Activated CD8-positive, alpha-beta memory T cell treated with anti-CD3 and anti-CD28 coated beads for 24 hours (primary cell): ENCODE measurements around the gene IFI44.
A peak's percentile ranks its signal among the peaks of the same experiment; 100 is the strongest.

Experiments
- DNase-seq: peaks from one replicate; pipeline ENCODE4 v3.0.0-alpha.2; 2020

IFI44 gene

GRCh38 chr1:78649628-78650027 is at the start of gene IFI44:
IFI44 (plus strand) TSS chr1:78649831; CDS start chr1:78650196, 365 bp downstream.
- peak; percentile 74 for DNase-seq

- no peak for DNase-seq
Measured at GRCh38 chr1:78601068-78601467, 48.6 kb upstream of the IFI44 start.

GRCh38 chr1:78603206-78603605 is 46.4 kb upstream of the IFI44 start:
- DNase-seq: no peak

GRCh38 chr1:78604643-78605042 is 45.0 kb upstream of the IFI44 start:
- no peak for DNase-seq

- no peak for DNase-seq
Measured at GRCh38 chr1:78606274-78606673, 43.4 kb upstream of the IFI44 start.

- no peak for DNase-seq
Measured at GRCh38 chr1:78607334-78607927, 42.2 kb upstream of the IFI44 start.

GRCh38 chr1:78607944-78608343 is 41.7 kb upstream of the IFI44 start:
- no peak for DNase-seq

GRCh38 chr1:78617615-78618026 is 32.0 kb upstream of the IFI44 start:
- peak; percentile 75 for DNase-seq

- no peak for DNase-seq
Measured at GRCh38 chr1:78619032-78619431, 30.6 kb upstream of the IFI44 start.

GRCh38 chr1:78619446-78619802 is 30.2 kb upstream of the IFI44 start:
- no peak for DNase-seq

- peak; percentile 82 for DNase-seq
Measured at GRCh38 chr1:78619803-78620579, 29.6 kb upstream of the IFI44 start, which contains the start of gene IFI44L. IFI44L (plus strand) TSS chr1:78620448; CDS start chr1:78627916, 7,468 bp downstream.

- DNase-seq: no peak
Measured at GRCh38 chr1:78620666-78621065, 29.0 kb upstream of the IFI44 start.

GRCh38 chr1:78622548-78622947 is 27.1 kb upstream of the IFI44 start:
- no peak for DNase-seq

GRCh38 chr1:78624035-78624434 is 25.6 kb upstream of the IFI44 start:
- DNase-seq: no peak

GRCh38 chr1:78627321-78627720 is 22.3 kb upstream of the IFI44 start:
- DNase-seq: no peak

GRCh38 chr1:78630600-78630999 is 19.0 kb upstream of the IFI44 start:
- DNase-seq: no peak

GRCh38 chr1:78633209-78633608 is 16.4 kb upstream of the IFI44 start:
- no peak for DNase-seq

- no peak for DNase-seq
Measured at GRCh38 chr1:78640462-78640861, 9.2 kb upstream of the IFI44 start.

GRCh38 chr1:78641558-78641957 is 8.1 kb upstream of the IFI44 start:
- no peak for DNase-seq

- DNase-seq: no peak
Measured at GRCh38 chr1:78645723-78646122, 3.9 kb upstream of the IFI44 start.

- no peak for DNase-seq
Measured at GRCh38 chr1:78647238-78647637, 2.4 kb upstream of the IFI44 start.

GRCh38 chr1:78650114-78650660 is 556 bp downstream of the IFI44 start:
- DNase-seq: no peak

- DNase-seq: no peak
Measured at GRCh38 chr1:78651241-78651640, 1.6 kb downstream of the IFI44 start.

GRCh38 chr1:78652019-78652560 is 2.5 kb downstream of the IFI44 start:
- no peak for DNase-seq
